GM21390 (cell line): Measurements from ENCODE around the gene KBTBD6.
"Not testable (repeated sequence)": the region's sequence is repeated elsewhere in the genome, so short reads cannot be mapped to it uniquely, and the experiment has no call there.

Experiments
- ATAC-seq: cut with Tn5 transposase; IDR thresholded peaks from one replicate; pipeline ENCODE4 v1.9.1; 2021; ENCODE audit not compliant: unreplicated experiment

Gene KBTBD6

DNA sequence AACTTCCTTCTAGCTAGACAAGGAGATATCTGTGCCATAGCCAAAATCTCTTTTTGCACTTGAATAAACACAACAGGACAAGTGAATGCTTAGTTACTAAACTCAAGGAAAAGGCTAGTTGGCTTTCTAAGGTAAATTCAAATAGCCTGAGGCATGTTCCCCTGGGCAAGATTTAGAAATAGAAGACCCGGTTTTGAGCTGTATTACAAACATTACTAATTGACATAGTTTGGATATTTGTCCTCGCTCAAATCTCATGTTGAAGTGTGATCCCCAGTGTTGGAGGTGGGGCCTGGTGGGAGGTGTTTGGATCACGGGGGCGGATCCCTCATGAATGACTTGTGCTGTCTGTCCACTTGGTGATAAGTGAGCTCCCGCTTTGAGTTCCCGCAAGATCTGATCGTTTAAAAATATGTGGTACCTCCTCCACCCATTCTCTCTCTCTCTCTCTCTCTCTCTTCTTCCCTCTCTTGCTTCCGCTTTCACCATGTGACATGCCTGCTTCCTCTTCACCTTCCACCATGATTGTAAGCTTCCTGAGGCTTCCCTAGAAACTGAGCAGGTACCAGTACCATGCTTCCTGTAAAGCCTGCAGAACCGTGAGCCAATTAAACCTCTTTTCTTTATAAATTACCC lies 3.9 kb upstream of the KBTBD6 start:
- no peak for ATAC-seq

GRCh38 chr13:41133951-41134350 lies 1.3 kb upstream of the KBTBD6 start:
- ATAC-seq = no peak

- peak; percentile 17 for ATAC-seq
These were observed 716 bp downstream of the KBTBD6 start for GRCh38 chr13:41131660-41132511.

DNA sequence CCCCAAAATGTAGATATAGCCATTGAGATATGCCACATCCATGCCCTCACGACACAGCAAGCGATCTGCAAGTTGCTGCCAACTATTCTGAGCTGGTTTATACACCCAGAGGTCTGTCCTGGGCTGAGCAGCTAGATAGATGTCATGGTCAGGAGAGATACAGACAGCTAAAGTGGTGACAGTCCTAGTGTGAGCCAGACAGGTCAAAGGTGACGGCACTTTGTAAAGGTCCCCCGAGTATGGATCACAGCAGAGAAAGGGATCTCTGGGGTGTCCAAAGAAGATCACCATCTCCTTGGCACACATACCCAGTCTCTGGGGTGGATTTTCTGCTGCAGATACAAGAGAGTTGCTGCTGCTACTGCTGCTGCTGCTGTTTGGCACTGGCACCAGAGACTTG lies 1.4 kb downstream of the KBTBD6 start:
- ATAC-seq = not testable (repeated sequence)

- ATAC-seq = no peak
These were observed 2.2 kb downstream of the KBTBD6 start for GRCh38 chr13:41130356-41130755.

GRCh38 chr13:41127701-41128100 lies 4.9 kb downstream of the KBTBD6 start:
- ATAC-seq = no peak

DNA sequence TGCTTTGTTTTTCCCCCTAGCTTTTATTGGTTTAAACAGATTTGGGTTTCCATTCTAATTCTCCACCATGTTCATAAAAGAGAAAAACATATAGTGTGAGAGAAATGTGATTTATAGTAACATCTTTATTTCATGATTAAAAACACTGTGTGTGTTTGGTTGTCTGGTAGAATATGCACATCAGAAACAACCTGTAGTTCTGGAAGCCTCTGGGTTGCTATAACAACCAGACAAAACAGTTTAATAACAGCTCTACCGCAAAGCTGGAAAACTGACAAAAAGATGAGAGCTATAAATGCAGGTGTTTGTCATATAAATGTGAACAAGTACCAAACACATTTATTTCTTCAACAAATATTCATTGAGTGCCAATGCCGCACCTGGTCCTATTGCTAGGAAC lies 9.8 kb downstream of the KBTBD6 start:
- no peak for ATAC-seq

DNA sequence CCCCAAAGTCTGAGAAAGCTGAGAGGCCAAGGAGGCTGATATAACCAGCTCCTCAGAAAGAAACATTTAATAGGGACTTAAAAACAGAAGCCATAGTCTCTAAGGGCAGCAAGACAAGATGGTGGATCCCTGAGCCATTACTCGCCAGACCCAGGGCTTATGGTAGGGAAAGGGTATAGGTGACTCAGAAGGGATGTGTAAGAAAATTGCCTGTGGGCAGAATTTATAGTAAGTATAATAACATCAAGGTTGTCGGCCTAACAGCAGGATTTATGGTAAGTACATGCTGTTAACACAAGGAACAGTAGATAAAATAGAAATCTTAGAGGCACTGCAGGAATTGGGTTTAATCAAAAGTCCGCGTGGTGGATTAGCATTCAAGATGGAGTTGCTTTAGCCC lies 14.7 kb downstream of the KBTBD6 start:
- ATAC-seq = no peak

DNA sequence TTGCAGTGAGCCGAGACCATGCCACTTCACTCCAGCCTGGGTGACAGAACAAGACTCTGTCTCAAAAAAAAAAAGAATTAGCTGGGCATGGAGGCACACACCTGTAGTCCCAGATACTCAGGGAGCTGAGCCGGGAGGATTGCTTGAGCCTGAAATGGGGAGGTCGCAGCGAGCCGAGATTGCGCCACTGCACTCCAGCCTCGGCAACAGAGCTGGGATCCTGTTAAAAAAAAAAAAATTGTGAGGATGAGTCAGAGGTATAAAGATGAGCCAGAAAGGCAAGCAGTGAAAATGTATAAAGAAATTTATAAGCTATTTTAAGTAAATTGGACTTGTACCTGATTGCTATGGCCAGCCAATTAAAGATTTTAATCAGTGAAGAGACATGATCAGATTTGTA lies 21.1 kb downstream of the KBTBD6 start:
- no peak for ATAC-seq

GRCh38 chr13:41107584-41108014 lies 25.0 kb downstream of the KBTBD6 start:
- ATAC-seq = no peak

DNA sequence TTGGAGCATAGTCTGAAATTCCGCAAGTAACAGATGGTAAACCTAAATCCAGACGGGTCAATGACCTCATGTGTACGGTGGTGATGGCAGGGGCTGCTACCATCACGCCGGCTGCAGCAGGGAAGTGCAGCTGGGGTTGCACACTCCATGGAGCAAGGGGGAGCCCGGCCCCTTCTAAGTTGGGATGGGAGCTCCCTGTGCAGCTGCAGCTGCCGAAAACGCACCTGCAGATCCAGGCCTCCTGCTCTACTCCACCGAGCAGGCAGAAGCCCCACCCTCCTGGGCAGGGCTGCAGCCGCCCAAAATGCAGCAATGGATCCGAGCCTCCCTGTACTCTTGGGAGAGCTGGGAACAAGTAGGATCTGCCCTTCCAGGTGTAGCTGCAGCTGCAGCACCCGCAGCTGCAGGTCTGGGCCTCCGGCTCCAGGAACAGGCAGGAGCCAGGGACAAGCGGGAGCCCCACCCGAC lies 25.5 kb downstream of the KBTBD6 start:
- no peak for ATAC-seq

DNA sequence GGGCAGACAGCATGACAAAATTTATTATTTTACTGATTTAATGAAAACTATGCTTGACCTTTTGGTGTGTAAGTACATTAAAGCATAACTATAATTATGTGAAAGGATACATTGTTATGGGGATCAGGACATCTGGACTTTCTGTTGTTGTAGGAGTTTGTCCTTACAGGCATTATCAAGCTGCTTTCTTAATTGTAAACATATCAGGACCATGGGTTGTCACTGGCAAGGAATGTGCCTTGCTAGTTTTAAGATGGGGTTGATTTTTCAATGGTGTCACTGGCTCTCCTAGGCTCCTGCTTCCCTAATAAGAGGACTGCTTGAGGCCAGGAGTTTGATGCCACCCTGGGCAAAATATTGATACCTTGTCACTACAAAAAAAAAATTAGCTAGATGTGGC lies 32.6 kb downstream of the KBTBD6 start:
- no peak for ATAC-seq

GRCh38 chr13:41098761-41099160 lies 33.8 kb downstream of the KBTBD6 start:
- ATAC-seq = no peak

DNA sequence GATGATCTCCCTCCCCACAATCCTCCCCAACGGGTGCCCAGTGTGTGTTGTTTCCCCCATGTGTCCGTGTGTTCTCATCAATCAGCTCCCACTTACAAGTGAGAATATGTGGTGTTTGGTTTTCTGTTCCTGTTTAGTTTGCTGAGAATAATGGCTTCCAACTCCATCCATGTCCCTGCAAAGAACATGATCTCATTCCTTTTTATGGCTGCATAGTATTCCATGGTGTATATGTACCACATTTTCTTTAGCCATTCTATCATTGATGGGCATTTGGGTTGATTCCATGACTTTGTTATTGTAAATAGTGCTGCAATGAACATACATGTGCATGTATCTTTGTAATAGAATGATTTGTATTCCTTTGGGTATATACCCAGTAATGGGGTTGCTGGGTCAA lies 36.9 kb downstream of the KBTBD6 start:
- ATAC-seq = not testable (repeated sequence)

- ATAC-seq = no peak
These were observed 46.5 kb downstream of the KBTBD6 start for GRCh38 chr13:41085961-41086585.

- no peak for ATAC-seq
These were observed 52.9 kb downstream of the KBTBD6 start for GRCh38 chr13:41079725-41080124.
